Upper lobe of left lung (tissue), 6 donors: Measurements from ENCODE around the gene F7. TPM values are rescaled to one million over a fixed set of nuclear protein-coding genes. Genes with fewer than 3 reads are reported as not detected.

ENCODE experiments used
- ATAC-seq, 2 donors: fragments of 200-7000 bp; cut with Tn5 transposase; one replicate each; pipeline ENCODE4 v1.9.1; 2022; ENCODE audit warnings: mild to moderate bottlenecking in 2 of 2, moderate library complexity in 2 of 2; ENCODE audit not compliant: low FRiP score in 2 of 2
- DNase-seq, 2 donors: peaks; one replicate each; pipeline ENCODE4 v3.0.0-alpha.2; 2019 to 2020
- H3K27ac ChIP-seq, 4 donors: fragments of 200-600 bp; sonication (generic); one replicate each; pipeline ENCODE4 v1.5.1; 2016 to 2019
- H3K27me3 ChIP-seq, 4 donors: fragments of 200-600 bp; sonication (generic); one replicate each; pipeline ENCODE4 v1.5.1; 2017 to 2019
- H3K36me3 ChIP-seq, 4 donors: fragments of 200-600 bp; sonication (generic); one replicate each; pipeline ENCODE4 v1.5.1; 2016 to 2019
- H3K4me1 ChIP-seq, 4 donors: fragments of 200-600 bp; sonication (generic); one replicate each; pipeline ENCODE4 v1.5.1; 2018 to 2019
- H3K4me3 ChIP-seq, 4 donors: fragments of 200-600 bp; sonication (generic); one replicate each; pipeline ENCODE4 v1.5.1; 2017 to 2019; ENCODE audit warnings: mild to moderate bottlenecking in 2 of 4, moderate library complexity in 1 of 4
- H3K9me3 ChIP-seq, 4 donors: fragments of 200-600 bp; sonication (generic); one replicate each; pipeline ENCODE4 v1.5.1; 2018 to 2019
- EP300 ChIP-seq, 4 donors: sonication (generic); formaldehyde crosslinking; IDR thresholded peaks; one replicate each; pipeline ENCODE4 v1.5.1; 2017; ENCODE audit warnings: antibody characterized with exemption in 4 of 4, control low read depth in 2 of 4
- POLR2A ChIP-seq, 4 donors: fragments of 450-650 bp; IDR thresholded peaks; one replicate each; pipeline ENCODE4 v1.5.1; 2016 to 2017; ENCODE audit warnings: antibody characterized with exemption in 4 of 4, mild to moderate bottlenecking in 2 of 4
- POLR2AphosphoS5 ChIP-seq, 2 donors: sonication (generic); formaldehyde crosslinking; IDR thresholded peaks; one replicate each; pipeline ENCODE4 v1.5.1; 2017; ENCODE audit warnings: antibody characterized with exemption in 2 of 2
- WGBS, 2 donors: methylation state at CpG; one replicate each; pipeline ENCODE4 v1.1.5; 2017 to 2018; 5-methylcytosine and 5-hydroxymethylcytosine counted together
- small RNA-seq, 4 donors: library from RNA; depleted of rRNA; stranded (forward); fragments of <200 nt; gene quantifications; one replicate each; pipeline ENCODE3, GENCODE V24; 2016
- total RNA-seq, 6 donors: library from RNA; depleted of rRNA in 4 of 6; stranded (reverse); fragments of >200 nt in 4 of 6; gene quantifications; one replicate each; pipeline versions ENCODE4 v1.1.0 to v1.2.1, GENCODE V29; 2016 to 2021
- TF ChIP-seq, protein P1 (sequence below), 6 experiments: fragments of 450-650 bp in 4 of 6; fragments of 200-600 bp in 2 of 6; sonication (generic) in 2 of 6; IDR thresholded peaks; one replicate each; pipeline ENCODE4 v1.5.1; 2016 to 2019; ENCODE audit warnings: antibody characterized with exemption in 6 of 6
- donor health status: DM: no; HTN: no; CAD: no; lungs with moderate emphysema.
- donor health status: DM: no; HTN: yes; CAD: no; lungs with severe emphysema.

The F7 gene
- total RNA-seq, 6 donors from 2014 or later, result 0.20 TPM; not detected in 5

DNA sequence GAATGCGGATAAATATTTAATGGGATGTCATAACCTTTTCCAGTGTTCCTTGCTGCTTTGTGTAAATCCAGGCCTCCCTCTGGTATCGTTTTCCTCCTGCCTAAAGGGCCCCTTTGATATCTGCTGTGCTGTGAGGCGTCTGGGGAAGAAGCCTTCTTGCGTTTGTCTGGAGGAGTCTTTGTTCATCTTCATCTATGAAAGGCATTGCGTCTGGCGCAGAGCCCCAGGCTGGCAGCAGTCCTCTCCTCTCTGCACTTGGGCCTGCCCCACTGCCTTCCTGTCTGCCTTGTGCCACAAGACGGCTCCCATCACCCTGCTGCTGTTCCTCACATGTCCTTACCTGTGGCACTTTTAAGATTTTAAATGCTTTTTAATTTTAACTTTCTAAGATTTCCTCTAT lies 62.6 kb downstream of the F7 start:
- Histone ChIP-seq H3K4me3 (no peak overlapping the region), H3K9me3 (no peaks in the 10 kb centered on the region), H3K36me3 (peaks cover 0 to 19% (median 8%) of the 10 kb centered on the region in 4 donors), H3K4me1 (no peaks in the 10 kb centered on the region), H3K27me3 (peaks cover 0 to under 1% (median under 1%) of the 10 kb centered on the region in 4 donors), H3K27ac (no peak overlapping the region)
- ATAC-seq, result no peak
- TF ChIP-seq, protein P1, sequence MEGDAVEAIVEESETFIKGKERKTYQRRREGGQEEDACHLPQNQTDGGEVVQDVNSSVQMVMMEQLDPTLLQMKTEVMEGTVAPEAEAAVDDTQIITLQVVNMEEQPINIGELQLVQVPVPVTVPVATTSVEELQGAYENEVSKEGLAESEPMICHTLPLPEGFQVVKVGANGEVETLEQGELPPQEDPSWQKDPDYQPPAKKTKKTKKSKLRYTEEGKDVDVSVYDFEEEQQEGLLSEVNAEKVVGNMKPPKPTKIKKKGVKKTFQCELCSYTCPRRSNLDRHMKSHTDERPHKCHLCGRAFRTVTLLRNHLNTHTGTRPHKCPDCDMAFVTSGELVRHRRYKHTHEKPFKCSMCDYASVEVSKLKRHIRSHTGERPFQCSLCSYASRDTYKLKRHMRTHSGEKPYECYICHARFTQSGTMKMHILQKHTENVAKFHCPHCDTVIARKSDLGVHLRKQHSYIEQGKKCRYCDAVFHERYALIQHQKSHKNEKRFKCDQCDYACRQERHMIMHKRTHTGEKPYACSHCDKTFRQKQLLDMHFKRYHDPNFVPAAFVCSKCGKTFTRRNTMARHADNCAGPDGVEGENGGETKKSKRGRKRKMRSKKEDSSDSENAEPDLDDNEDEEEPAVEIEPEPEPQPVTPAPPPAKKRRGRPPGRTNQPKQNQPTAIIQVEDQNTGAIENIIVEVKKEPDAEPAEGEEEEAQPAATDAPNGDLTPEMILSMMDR (IDR thresholded peaks at IDR 0.05), result no peak
- TF ChIP-seq POLR2AphosphoS5 (IDR thresholded peaks at IDR 0.05) (no peak), POLR2A (IDR thresholded peaks at IDR 0.05) (no peak), EP300 (IDR thresholded peaks at IDR 0.05) (no peak)
- WGBS, 2 donors, result 95% methylated on average over 7 of the region's 7 CpGs
- no peak for DNase-seq

DNA sequence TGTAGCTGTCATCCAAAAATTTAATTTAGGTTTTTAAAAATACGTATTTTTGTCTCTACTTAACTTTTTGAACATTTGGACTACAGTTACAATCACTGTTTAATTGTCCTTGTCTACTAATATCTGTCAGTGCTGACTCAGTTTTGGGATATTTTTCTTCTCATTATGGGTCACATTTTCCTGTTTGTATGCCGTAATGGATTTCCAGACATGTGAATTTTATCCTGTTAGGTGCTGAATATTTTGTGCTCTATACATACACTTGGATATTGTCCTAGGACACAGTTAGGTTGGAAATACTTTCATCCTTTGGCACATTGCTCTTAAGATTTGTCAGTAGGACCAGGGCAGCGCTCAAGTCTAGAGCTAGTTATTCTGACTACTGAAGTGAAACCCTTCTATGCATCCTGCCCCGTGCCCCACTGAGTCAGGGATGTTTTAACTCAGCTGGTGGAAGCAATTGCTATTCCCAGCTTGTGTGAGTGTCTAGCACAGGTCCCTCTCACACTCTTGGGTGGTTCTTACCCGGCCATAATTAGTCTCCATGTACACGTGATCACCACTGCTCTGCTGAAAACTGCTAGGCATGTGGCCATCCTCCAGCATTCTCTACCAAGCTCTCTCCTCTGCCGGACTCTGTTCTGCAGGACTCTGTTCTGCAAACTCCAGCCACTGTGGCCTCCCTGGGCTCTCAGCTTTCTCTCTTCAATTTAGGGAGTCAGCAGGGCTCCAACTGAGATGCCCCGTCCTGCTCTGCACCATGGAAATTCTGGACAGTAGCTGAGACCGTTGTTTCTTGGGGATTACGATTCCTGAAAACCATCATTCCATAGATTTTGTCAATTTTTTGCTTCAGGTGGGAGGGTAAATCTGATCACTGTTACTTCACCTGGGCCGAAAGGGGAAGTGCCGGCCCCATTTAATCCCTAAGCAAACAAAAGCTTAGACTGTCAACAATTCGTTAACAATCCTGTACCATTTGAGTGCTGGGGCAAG lies 64.0 kb downstream of the F7 start:
- Histone ChIP-seq H3K4me1 (no peaks in the 10 kb centered on the region), H3K27ac (no peak overlapping the region), H3K36me3 (peaks cover 0 to 22% (median 9%) of the 10 kb centered on the region in 4 donors), H3K27me3 (no peaks in the 10 kb centered on the region), H3K9me3 (no peaks in the 10 kb centered on the region), H3K4me3 (no peak overlapping the region)
- ATAC-seq (no peak), DNase-seq (no peak)
- no peak for TF ChIP-seq EP300 (IDR thresholded peaks at IDR 0.05)
- TF ChIP-seq, protein P1 (IDR thresholded peaks at IDR 0.05), result no peak
- TF ChIP-seq POLR2A (IDR thresholded peaks at IDR 0.05), result no peak
- 81 to 85% methylated on average over 13 of the region's 13 CpGs for WGBS, 2 donors

Small RNA genes within 50 kb of the gene (small RNA-seq; reads per million reads assigned to genes)
- 0 reads per million in 4 donors for gene AL137002.1

Other genes with a start within 250 kb of the F7 start
- 10 to 100 TPM; 14.3 to 99.5 (median 53.1) TPM for gene MCF2L, start 136.6 kb upstream of the F7 start, total RNA-seq
- gene F10, start 17.0 kb downstream of the F7 start, total RNA-seq, result 10 to 100 TPM in 3 of 6 donors, 1 to 10 TPM in 3; 5.3 to 25.0 (median 8.8) TPM
- not detected for gene PROZ, start 52.9 kb downstream of the F7 start, total RNA-seq
- 10 to 100 TPM; 30.7 to 62.5 (median 37.1) TPM for gene PCID2, start 102.9 kb downstream of the F7 start, total RNA-seq
- 100 to 1,000 TPM in 4 of 6 donors, 10 to 100 TPM in 2; 54.4 to 346 (median 129) TPM for gene CUL4A, start 103.8 kb downstream of the F7 start, total RNA-seq
- 100 to 1,000 TPM in 5 of 6 donors, 10 to 100 TPM in 1; 80.7 to 394 (median 236) TPM for gene LAMP1, start 191.4 kb downstream of the F7 start, total RNA-seq